ENCODE data around the gene CCDC40.

DNA sequence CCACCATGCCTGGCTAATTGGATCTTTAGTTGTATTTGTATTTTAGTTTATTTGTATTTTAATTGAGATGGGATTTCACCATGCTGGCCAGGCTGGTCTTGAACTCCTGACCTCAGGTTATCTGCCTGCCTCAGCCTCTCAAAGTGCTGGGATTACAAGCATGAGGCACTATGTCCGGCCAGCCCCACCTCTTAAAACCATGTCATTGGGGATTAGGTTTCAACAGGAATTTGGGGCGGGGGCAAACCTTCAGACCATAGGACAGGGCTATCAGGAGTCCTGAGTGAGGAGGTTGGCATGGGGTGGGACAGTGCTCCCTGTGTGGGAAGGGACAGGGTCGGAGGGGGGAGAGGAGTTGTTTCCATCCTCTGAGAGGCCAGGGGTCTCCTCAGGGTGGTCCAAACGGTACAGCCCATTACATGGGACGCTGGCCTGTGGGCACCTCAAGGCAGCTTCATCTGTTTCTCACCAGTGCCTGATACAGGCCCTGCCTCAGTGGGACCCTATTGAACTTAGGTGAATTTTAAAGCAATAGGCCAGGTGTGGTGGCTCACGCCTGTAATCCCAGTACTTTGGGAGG is 86.6 kb downstream of the CCDC40 start:
- TF ChIP-seq CTCF (conservative IDR thresholded peaks at IDR 0.05; ENCODE audit: low read length) (no peak), EZH2phosphoT487 (IDR thresholded peaks at IDR 0.05; ENCODE audit: borderline replicate concordance, low read depth, low read length) (no peak)
